BLaER1 treated with 17β-estradiol and CSF1 and Interleukin-3, amounts not matched to agents 10 nM and 100 nM (cell line): Measurements from ENCODE around the gene ME3.
A peak's percentile ranks its signal among the peaks of the same experiment; 100 is the strongest.

Source experiments
- H3K27ac ChIP-seq, 11 experiments: shearing (Covaris generic); formaldehyde crosslinking; 2 replicates each; pipeline ENCODE4 v1.8.1; 2022
- H3K27me3 ChIP-seq, 11 experiments: shearing (Covaris generic); formaldehyde crosslinking; 2 replicates each; pipeline ENCODE4 v1.8.1; 2022
- H3K36me3 ChIP-seq, 11 experiments: shearing (Covaris generic); formaldehyde crosslinking; 2 replicates each; pipeline ENCODE4 v1.8.1; 2022
- H3K4me1 ChIP-seq, 10 experiments: shearing (Covaris generic); formaldehyde crosslinking; 2 replicates each; pipeline ENCODE4 v1.8.1; 2022
- H3K4me2 ChIP-seq, 11 experiments: shearing (Covaris generic); formaldehyde crosslinking; 2 replicates each; pipeline ENCODE4 v1.8.1; 2022
- H3K4me3 ChIP-seq, 10 experiments: shearing (Covaris generic); formaldehyde crosslinking; 2 replicates each; pipeline ENCODE4 v1.8.1; 2022
- H3K9ac ChIP-seq, 11 experiments: shearing (Covaris generic); formaldehyde crosslinking; 2 replicates each; pipeline ENCODE4 v1.8.1; 2022
- H3K9me3 ChIP-seq, 11 experiments: shearing (Covaris generic); formaldehyde crosslinking; replicated peaks in 1 of 11; 2 replicates each; pipeline ENCODE4 v1.8.1; 2022
- H4K20me1 ChIP-seq, 11 experiments: shearing (Covaris generic); formaldehyde crosslinking; 2 replicates each; pipeline ENCODE4 v1.8.1; 2022
- Cebpa-rat ChIP-seq, 11 experiments: shearing (Covaris generic); IDR thresholded peaks; 2 replicates each; pipeline ENCODE4 v1.8.1; 2022

The ME3 gene

GRCh38 chr11:86591631-86592030 lies 80.8 kb downstream of the ME3 start:
- no peak overlapping the region for H3K4me2 ChIP-seq
- no peaks in the 10 kb centered on the region for H3K9me3 ChIP-seq
- peaks cover 22 to 39% (median 33%) of the 10 kb centered on the region in 10 experiments for H3K4me1 ChIP-seq
- TF ChIP-seq Cebpa-rat (IDR thresholded peaks at IDR 0.05): no peak
- H3K9ac ChIP-seq: no peak overlapping the region
- no peaks in the 10 kb centered on the region for H3K27me3 ChIP-seq
- no peaks in the 10 kb centered on the region for H3K36me3 ChIP-seq
- peak overlapping the region in 1 of 11 experiments; percentile 68; a peak in 1 of 22 replicates for H3K27ac ChIP-seq
- H3K4me3 ChIP-seq: no peak overlapping the region
- H4K20me1 ChIP-seq: no peaks in the 10 kb centered on the region

DNA sequence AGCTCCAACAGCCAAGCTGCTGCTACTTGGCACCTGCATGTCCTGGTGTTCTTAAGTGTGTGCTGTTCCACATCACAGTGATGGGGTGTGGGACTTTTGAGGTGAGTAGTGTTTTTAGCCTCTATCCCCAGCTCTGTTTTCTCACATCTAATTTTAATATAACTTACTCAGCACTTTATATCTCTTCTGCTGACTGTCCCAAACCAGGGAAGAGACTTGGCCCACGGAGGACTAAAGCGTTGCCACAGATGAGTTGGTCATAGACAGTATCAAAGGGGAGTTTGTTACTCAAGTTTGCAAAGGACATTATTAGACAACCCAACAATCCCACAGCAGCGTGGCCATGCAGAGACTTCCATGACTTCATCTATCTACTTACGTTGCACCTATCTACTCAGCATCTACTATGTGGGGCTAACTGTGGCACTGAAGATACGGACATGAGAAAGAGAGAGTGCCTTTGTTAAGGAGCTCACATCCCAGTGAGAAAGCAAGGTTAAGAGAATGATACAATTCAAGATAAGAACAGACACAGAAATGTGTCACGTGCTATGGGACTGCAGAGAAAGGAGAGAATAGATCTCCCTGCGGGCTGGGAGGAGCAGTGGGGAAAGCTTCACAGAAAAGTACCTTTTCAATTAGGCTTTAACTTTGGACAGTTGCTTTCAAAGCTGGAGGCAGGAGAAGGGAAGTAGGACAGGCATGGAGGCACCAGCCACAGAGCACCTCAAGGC lies 82.4 kb downstream of the ME3 start:
- Histone ChIP-seq H3K9ac (no peak overlapping the region), H3K4me2 (peak overlapping the region in 1 of 11 experiments; percentile 3; a peak in 4 of 22 replicates), H3K27ac (no peak overlapping the region), H4K20me1 (no peaks in the 10 kb centered on the region), H3K9me3 (no peaks in the 10 kb centered on the region), H3K27me3 (no peaks in the 10 kb centered on the region), H3K4me1 (peaks cover 22 to 39% (median 33%) of the 10 kb centered on the region in 10 experiments), H3K36me3 (no peaks in the 10 kb centered on the region), H3K4me3 (no peak overlapping the region)
- TF ChIP-seq Cebpa-rat (IDR thresholded peaks at IDR 0.05): no peak

- Histone ChIP-seq H3K4me2 (peak overlapping the region in 8 of 11 experiments; percentile 3 to 58 (median 42); a peak in 14 of 22 replicates), H3K4me1 (peaks cover 22 to 39% (median 33%) of the 10 kb centered on the region in 10 experiments), H3K9me3 (no peaks in the 10 kb centered on the region), H3K27ac (no peak overlapping the region), H3K4me3 (no peak overlapping the region), H4K20me1 (no peaks in the 10 kb centered on the region), H3K27me3 (no peaks in the 10 kb centered on the region), H3K36me3 (no peaks in the 10 kb centered on the region), H3K9ac (no peak overlapping the region)
- no peak for TF ChIP-seq Cebpa-rat (IDR thresholded peaks at IDR 0.05)
Observed at GRCh38 chr11:86589204-86589603, 83.2 kb downstream of the ME3 start.

DNA sequence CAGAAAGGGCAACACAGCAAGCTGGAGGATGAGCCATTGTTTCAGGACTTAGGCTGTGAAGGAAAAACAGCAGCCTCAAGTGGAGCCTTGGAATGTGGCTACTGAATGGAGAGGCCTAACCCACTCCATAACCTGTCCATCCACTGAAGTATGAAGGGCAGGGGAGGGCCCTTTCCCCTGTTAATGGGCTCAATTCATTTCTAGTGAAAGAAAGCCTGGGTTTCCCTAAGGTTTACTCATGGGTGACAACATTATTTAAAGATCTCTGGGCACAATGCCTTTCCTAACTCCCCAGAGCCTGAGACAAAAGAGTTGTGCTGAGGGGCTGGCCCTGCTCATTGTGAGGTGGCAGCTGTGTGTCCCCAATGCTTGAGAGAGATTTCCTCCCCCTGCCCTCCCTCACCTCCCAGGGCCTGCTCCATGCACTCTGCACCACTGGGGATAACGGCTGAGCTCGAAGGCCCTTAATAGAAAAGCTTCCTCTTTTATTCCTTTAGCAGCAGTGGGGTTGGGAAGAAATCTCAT lies 83.8 kb downstream of the ME3 start:
- Histone ChIP-seq H3K27me3 (no peaks in the 10 kb centered on the region), H3K4me2 (peak overlapping the region in 7 of 11 experiments; percentile 9 to 58 (median 43); a peak in 14 of 22 replicates), H3K9me3 (no peaks in the 10 kb centered on the region), H4K20me1 (no peaks in the 10 kb centered on the region), H3K4me1 (peaks cover 22 to 39% (median 33%) of the 10 kb centered on the region in 10 experiments), H3K9ac (no peak overlapping the region), H3K4me3 (no peak overlapping the region), H3K27ac (no peak overlapping the region), H3K36me3 (no peaks in the 10 kb centered on the region)
- TF ChIP-seq Cebpa-rat (IDR thresholded peaks at IDR 0.05): no peak

DNA sequence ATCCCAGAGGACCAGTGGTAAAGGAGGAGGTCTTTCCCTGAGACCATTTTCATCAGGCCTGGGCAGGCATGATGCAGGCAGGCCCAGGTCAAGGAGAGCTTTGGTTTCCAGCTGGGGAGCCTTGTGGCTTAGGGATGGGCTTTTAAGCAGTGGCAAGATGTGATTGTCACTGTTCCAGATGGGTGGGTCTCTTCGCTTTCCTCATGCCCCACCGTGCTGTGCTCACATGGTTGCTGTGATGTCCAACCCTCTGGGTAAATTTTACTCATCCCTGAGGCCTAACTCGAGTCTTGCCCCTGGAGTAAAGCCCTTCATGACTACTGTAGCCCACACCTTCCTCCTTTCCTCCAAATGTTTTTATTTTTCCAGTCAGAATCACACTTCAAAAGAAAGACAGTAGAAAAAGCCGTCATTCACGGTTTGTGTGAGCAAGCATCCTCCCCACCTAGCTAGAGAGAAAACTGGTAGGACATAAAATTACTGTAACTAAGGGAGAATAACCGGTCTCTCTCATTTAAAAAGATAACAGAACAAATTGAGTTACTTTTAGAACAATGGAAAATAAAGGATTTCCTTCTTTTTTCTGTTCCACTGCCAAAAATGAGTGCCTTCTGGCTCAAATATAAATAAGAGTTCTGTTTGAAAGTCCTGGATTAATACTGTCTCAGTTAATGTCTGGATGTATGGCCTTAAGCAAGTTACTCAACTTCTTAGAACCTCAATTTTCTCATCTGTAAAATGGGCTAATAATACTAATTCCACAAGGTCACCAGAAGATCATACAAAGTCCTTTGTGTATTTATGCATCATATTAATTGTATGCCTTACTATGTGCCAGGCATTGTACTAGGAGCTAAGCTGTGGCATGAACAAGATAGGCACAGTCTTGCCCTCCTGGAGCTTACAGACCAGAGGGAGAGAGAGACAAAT lies 84.9 kb downstream of the ME3 start:
- no peak overlapping the region for H3K4me3 ChIP-seq
- H4K20me1 ChIP-seq: no peaks in the 10 kb centered on the region
- H3K9ac ChIP-seq: no peak overlapping the region
- no peak for TF ChIP-seq Cebpa-rat (IDR thresholded peaks at IDR 0.05)
- H3K27me3 ChIP-seq: no peaks in the 10 kb centered on the region
- H3K4me1 ChIP-seq: peaks cover 11 to 29% (median 23%) of the 10 kb centered on the region in 10 experiments
- H3K9me3 ChIP-seq: no peaks in the 10 kb centered on the region
- H3K27ac ChIP-seq: no peak overlapping the region
- H3K36me3 ChIP-seq: no peaks in the 10 kb centered on the region
- H3K4me2 ChIP-seq: peak overlapping the region in 7 of 11 experiments; percentile 10 to 39 (median 24); a peak in 12 of 22 replicates

DNA sequence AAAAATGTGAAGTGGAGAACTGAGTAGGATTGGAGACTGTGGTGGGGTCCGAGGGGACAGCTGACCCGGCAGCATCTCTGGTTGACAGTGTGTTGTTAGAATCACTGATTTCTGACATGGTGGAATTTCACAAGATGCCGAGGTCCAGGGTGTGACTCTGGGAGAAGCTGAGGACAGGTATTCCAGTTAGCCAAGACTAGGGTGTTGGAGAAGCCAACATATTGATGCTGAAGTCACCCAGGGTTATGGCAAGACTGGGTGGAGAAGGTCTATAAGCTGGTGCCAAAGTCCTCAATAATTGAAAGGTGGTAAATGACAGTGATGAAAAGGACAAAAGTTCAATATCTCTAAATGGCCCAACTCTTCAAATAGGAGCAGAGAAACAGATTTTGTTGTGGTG lies 86.1 kb downstream of the ME3 start:
- Histone ChIP-seq H3K9ac (no peak overlapping the region), H3K27me3 (no peaks in the 10 kb centered on the region), H3K4me3 (no peak overlapping the region), H4K20me1 (no peaks in the 10 kb centered on the region), H3K9me3 (no peaks in the 10 kb centered on the region), H3K4me2 (no peak overlapping the region), H3K36me3 (no peaks in the 10 kb centered on the region), H3K27ac (no peak overlapping the region), H3K4me1 (peaks cover 10 to 26% (median 19%) of the 10 kb centered on the region in 10 experiments; a peak in 18 of 20 replicates)
- no peak for TF ChIP-seq Cebpa-rat (IDR thresholded peaks at IDR 0.05)

DNA sequence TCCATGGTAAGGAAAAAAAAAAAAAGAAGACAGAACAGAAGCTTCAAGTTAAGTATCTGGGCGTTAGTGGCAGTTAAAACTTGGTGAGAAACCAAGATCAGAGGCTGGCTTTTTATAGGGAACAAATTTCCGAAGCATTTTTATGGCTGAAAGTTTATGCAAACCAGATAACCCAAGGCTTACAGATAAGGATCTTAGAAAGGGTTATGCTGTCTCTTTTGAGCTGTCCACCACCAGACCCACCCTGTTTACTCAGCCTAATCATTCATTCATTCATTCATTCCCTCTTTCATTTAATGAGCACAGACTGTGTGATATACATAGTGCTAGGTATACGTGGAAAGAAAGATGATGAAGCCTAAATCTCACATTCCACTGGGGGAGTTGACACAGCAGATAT lies 89.5 kb downstream of the ME3 start:
- H3K4me2 ChIP-seq: no peak overlapping the region
- peaks cover 0 to 10% (median 5%) of the 10 kb centered on the region in 10 experiments; a peak in 9 of 20 replicates for H3K4me1 ChIP-seq
- TF ChIP-seq Cebpa-rat (IDR thresholded peaks at IDR 0.05): no peak

DNA sequence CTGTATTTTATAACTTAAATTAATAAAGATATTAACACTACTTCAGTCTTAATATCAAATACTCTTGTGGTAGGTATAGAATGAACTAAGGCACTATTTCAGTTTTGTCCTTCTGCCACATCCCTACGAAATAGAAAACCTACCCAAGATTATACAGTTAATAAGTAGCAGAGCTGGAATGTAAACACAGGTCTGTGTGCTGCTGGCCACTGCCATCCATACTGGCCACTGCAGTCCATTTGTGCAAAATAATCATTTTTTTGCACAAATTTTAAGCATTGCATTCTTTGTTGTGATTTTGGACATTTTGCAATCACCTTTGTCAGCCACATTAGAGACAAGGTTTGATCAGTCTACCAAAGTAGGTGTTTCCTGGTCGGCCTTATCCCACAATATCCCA lies 91.9 kb downstream of the ME3 start:
- Histone ChIP-seq H3K9me3 (no peaks in the 10 kb centered on the region), H3K27me3 (no peaks in the 10 kb centered on the region), H3K36me3 (no peaks in the 10 kb centered on the region), H3K4me2 (no peak overlapping the region), H3K4me1 (no peaks in the 10 kb centered on the region), H3K4me3 (no peak overlapping the region), H3K9ac (no peak overlapping the region), H4K20me1 (no peaks in the 10 kb centered on the region), H3K27ac (no peak overlapping the region)
- TF ChIP-seq Cebpa-rat (IDR thresholded peaks at IDR 0.05): no peak

More for the DNA sequence above, 89.5 kb downstream of the ME3 start:
- no peaks in the 10 kb centered on the region for H3K36me3 ChIP-seq
- no peaks in the 10 kb centered on the region for H3K9me3 ChIP-seq
- no peak overlapping the region for H3K27ac ChIP-seq
- H3K27me3 ChIP-seq: no peaks in the 10 kb centered on the region
- H3K4me3 ChIP-seq: no peak overlapping the region
- H3K9ac ChIP-seq: no peak overlapping the region
- no peaks in the 10 kb centered on the region for H4K20me1 ChIP-seq

GRCh38 chr11:86579406-86579731 lies 93.0 kb downstream of the ME3 start:
- H3K4me2 ChIP-seq: no peak overlapping the region

More at GRCh38 chr11:86579406-86579731, 93.0 kb downstream of the ME3 start:
- no peaks in the 10 kb centered on the region for H3K9me3 ChIP-seq
- H3K4me1 ChIP-seq: no peaks in the 10 kb centered on the region
- no peak overlapping the region for H3K9ac ChIP-seq
- no peak overlapping the region for H3K4me3 ChIP-seq
- H3K27me3 ChIP-seq: no peaks in the 10 kb centered on the region
- no peaks in the 10 kb centered on the region for H4K20me1 ChIP-seq
- H3K27ac ChIP-seq: no peak overlapping the region
- H3K36me3 ChIP-seq: no peaks in the 10 kb centered on the region
- TF ChIP-seq Cebpa-rat (IDR thresholded peaks at IDR 0.05): no peak
